Heart right ventricle (tissue), 16 donors: ENCODE measurements around the gene ASTE1. TPM values are rescaled to one million over a fixed set of nuclear protein-coding genes. Genes with fewer than 3 reads are reported as not detected.

Experiments
- ATAC-seq, 8 donors: fragments of 200-7000 bp; cut with Tn5 transposase; one replicate each; pipeline ENCODE4 v1.9.1; 2020; ENCODE audit warnings: mild to moderate bottlenecking in 8 of 8, moderate library complexity in 8 of 8, moderate number of reproducible peaks in 1 of 8
- DNase-seq, 2 donors: peaks; one replicate each; pipeline ENCODE4 v3.0.0-alpha.2; 2020
- H3K27ac ChIP-seq, 10 donors: fragments of 200-600 bp; sonication (generic) in 2 of 10; one replicate each; pipeline versions ENCODE4 v1.5.0 to v1.8.0; 2020 to 2022; ENCODE audit warnings: mild to moderate bottlenecking in 3 of 10
- H3K27me3 ChIP-seq, 7 donors: fragments of 200-600 bp; one replicate each; pipeline ENCODE4 v1.8.0; 2021 to 2022; ENCODE audit warnings: mild to moderate bottlenecking in 2 of 7
- H3K36me3 ChIP-seq, 9 donors: fragments of 200-600 bp; sonication (generic) in 1 of 9; one replicate each; pipeline versions ENCODE4 v1.5.0 to v1.8.0; 2020 to 2022; ENCODE audit warnings: mild to moderate bottlenecking in 2 of 9
- H3K4me1 ChIP-seq, 9 donors: fragments of 200-600 bp; sonication (generic) in 1 of 9; one replicate each; pipeline versions ENCODE4 v1.5.0 to v1.8.0; 2020 to 2022; ENCODE audit warnings: mild to moderate bottlenecking in 4 of 9
- H3K4me3 ChIP-seq, 10 donors: fragments of 200-600 bp; sonication (generic) in 2 of 10; one replicate each; pipeline versions ENCODE4 v1.5.0 to v1.8.0; 2020 to 2022; ENCODE audit warnings: mild to moderate bottlenecking in 7 of 10, moderate library complexity in 2 of 10
- H3K9me3 ChIP-seq, 11 donors: fragments of 200-600 bp in 10 of 11; sonication (generic) in 2 of 11; one replicate each; pipeline versions ENCODE4 v1.5.0 to v1.8.0; 2013 to 2022; ENCODE audit warnings: mild to moderate bottlenecking in 2 of 11, control low read depth in 1 of 11, moderate library complexity in 1 of 11
- CTCF ChIP-seq, 9 donors: fragments of 200-600 bp; sonication (generic) in 2 of 9; IDR thresholded peaks; one replicate each; pipeline versions ENCODE4 v1.5.0 to v1.8.0; 2021 to 2022; ENCODE audit warnings: antibody characterized with exemption in 9 of 9, mild to moderate bottlenecking in 5 of 9, moderate library complexity in 1 of 9
- WGBS, 2 donors: extraction: QIAGEN DNeasy Blood & Tissue Kit; methylation state at CpG; one replicate each; pipeline ENCODE4 v1.1.7; 2013; ENCODE audit warnings: inconsistent platforms in 1 of 2; 5-methylcytosine and 5-hydroxymethylcytosine counted together
- intact Hi-C, 10 donors: fragments of 100-400 bp; cut with DNase I; formaldehyde crosslinking; loops; one replicate each; pipeline versions ENCODE4 v1.11.1 to v1.14.2; 2022
- polyA plus RNA-seq, 2 donors: library from polyadenylated mRNA; stranded (reverse); fragments of 200-250 nt; gene quantifications; one replicate each; pipeline ENCODE4 v1.2.3, GENCODE V29; 2013
- total RNA-seq, 10 donors: library from RNA; stranded (reverse); fragmentation: NEBNext Ultra II Directional in 3 of 10; extraction: Animal tissue kit (Norgen Biotek cat#: 25700) in 3 of 10; gene quantifications; one replicate each; pipeline versions ENCODE4 v1.2.1 to v1.2.4, GENCODE V29; 2021 to 2023
- donor health status: Arrhythmogenic right ventricular cardiomyopathy.
- donor health status: ischemic (EF 13 %, LVEDD 7.1; RV severe dilation, severe dysfunction).
- donor health status: healthy with polysubstance abuse.
- donor health status: DM: no; HTN: yes; CAD: no.
- donor health status: DM: no; HTN: no; CAD: no.
- donor health status: ischemic (EF 25% LVEDD 6.9; RV normal size, moderate dysfunction).
- donor health status: ischemic (EF 25% LVEDD 5.7; RV mildly dilated, moderate dysfunction).
- donor health status: healthy.
- donor health status: DM: yes; HTN: yes; CAD: no.
- donor health status: Ischemic cardiomyopathy.
- donor health status: ischemic (EF 35%, LVEDD 5.7; RV mildly dilated, moderate dysfunction).
- donor health status: nonischemic (EF 11% LVEDD 7.7; RV severe dilation, severe dysfunction).
- donor health status: DM: yes; HTN: yes; CAD: no.
- donor health status: PGD.
- donor health status: ischemic (EF 29% LVEDD 5.4; RV normal size, mild dysfunction).
- donor health status: nonischemic (EF 23%, LVEDD 6.1; RV moderate dilation, normal function).

Gene ASTE1
- total and polyA plus RNA-seq, 12 donors: 1.5 to 4.5 (median 3.2) TPM

DNA sequence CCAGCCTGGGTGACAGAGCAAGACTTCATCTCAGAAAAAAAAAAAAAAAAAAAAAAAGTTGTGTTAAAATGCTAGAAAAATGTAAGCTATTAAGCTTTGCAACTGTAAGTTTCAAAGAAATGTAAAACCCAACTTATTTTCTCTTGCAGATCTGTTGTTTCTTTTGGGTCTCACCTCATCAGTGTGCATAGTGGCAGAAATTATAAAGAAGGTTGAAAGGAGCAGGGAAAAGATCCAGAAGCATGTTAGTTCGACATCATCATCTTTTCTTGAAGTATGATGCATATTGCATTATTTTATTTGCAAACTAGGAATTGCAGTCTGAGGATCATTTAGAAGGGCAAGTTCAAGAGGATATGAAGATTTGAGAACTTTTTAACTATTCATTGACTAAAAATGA, 25.6 kb downstream of the ASTE1 start:
- Histone ChIP-seq H3K4me1 (peaks cover 0 to 2% (median 0%) of the 10 kb centered on the region in 9 donors), H3K27ac (no peak overlapping the region), H3K36me3 (peaks cover 0 to 95% (median 33%) of the 10 kb centered on the region in 9 donors), H3K9me3 (no peaks in the 10 kb centered on the region), H3K27me3 (no peaks in the 10 kb centered on the region), H3K4me3 (no peak overlapping the region)
- intact Hi-C loops: no loop called here
- DNase-seq (no peak), ATAC-seq (no peak)
- WGBS, 2 donors: 78 to 81% methylated on average over 1 of the region's 1 CpG
- no peak for TF ChIP-seq CTCF (IDR thresholded peaks at IDR 0.05)

DNA sequence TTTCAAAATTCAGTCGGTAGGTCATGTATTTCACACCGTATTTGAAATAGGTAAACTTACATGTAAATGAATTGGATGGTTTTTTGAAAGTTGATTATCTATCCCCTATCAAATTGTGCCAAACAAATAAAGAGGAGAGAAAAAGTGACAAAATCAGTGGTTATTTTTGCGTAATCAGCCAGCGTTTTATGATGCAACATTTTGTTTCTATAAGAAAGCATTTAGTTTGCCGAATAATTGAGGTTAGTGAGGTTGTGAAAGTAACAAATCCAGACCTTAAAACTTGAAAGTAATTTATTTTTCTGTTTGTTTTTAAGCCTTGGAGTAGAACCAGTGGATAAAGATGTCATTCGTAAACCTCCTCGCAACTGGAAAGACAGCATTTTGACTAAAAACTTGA, 29.3 kb downstream of the ASTE1 start:
- ATAC-seq: no peak
- 93 to 97% methylated on average over 7 of the region's 7 CpGs for WGBS, 2 donors
- no peak for DNase-seq
- TF ChIP-seq CTCF (IDR thresholded peaks at IDR 0.05): no peak
- H3K27me3 ChIP-seq: no peaks in the 10 kb centered on the region
- peaks cover 0 to 100% (median 47%) of the 10 kb centered on the region in 9 donors for H3K36me3 ChIP-seq
- intact Hi-C loops: no loop called here
- H3K9me3 ChIP-seq: no peaks in the 10 kb centered on the region
- H3K4me1 ChIP-seq: peaks cover 0 to 2% (median 0%) of the 10 kb centered on the region in 9 donors
- no peak overlapping the region for H3K27ac ChIP-seq
- no peak overlapping the region for H3K4me3 ChIP-seq

DNA sequence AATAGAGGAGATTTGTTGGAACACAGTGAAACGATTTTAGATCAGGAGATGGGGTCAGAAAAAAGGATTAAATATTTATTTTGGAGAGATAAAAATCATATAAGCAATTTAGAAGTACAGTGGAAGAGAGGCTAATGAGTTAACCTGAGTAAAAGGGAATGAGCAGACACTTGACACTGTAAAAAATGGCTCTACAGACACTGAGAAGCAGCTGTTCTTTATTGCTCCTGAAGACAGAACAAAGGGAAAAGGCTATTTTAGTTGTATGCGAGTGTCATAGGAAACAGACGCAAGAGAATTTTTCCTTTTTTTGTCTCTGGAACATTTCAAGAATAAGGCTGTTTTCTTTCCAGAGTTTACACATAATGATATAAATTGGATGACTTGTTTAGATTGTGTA, 34.3 kb downstream of the ASTE1 start:
- 91 to 95% methylated on average over 3 of the region's 3 CpGs for WGBS, 2 donors
- Histone ChIP-seq H3K27ac (no peak overlapping the region), H3K4me1 (peaks cover 0 to under 1% (median 0%) of the 10 kb centered on the region in 9 donors), H3K4me3 (no peak overlapping the region), H3K36me3 (peaks cover 0 to 80% (median 32%) of the 10 kb centered on the region in 9 donors), H3K9me3 (no peaks in the 10 kb centered on the region), H3K27me3 (no peaks in the 10 kb centered on the region)
- no peak for TF ChIP-seq CTCF (IDR thresholded peaks at IDR 0.05)
- intact Hi-C loops: no loop called here
- DNase-seq: no peak
- ATAC-seq: no peak

GRCh38 chr3:130991126-130991525, 35.5 kb downstream of the ASTE1 start:
- ATAC-seq: no peak
- WGBS, 2 donors: 96 to 98% methylated on average over 5 of the region's 5 CpGs
- Histone ChIP-seq H3K27me3 (no peaks in the 10 kb centered on the region), H3K9me3 (no peaks in the 10 kb centered on the region), H3K4me1 (no peaks in the 10 kb centered on the region), H3K36me3 (peaks cover 0 to 68% (median 22%) of the 10 kb centered on the region in 9 donors), H3K4me3 (no peak overlapping the region), H3K27ac (no peak overlapping the region)
- no peak for TF ChIP-seq CTCF (IDR thresholded peaks at IDR 0.05)
- intact Hi-C loops: no loop called here
- no peak for DNase-seq
